WTC11 (cell line): ENCODE data around the gene EP300. TPM values are rescaled to one million over a fixed set of nuclear protein-coding genes. Genes with fewer than 3 reads are reported as not detected.
"Not testable (repeated sequence)": the region's sequence is repeated elsewhere in the genome, so short reads cannot be mapped to it uniquely, and the experiment has no call there.

Source experiments
- ATAC-seq: fragments of 200-7000 bp; cut with Tn5 transposase; 2 replicates; pipeline ENCODE4 v1.10.0; 2021; ENCODE audit warnings: mild to moderate bottlenecking, moderate library complexity
- CTCF ChIA-PET: fragments of 300-600 bp; sonication (Branson Sonifier 250); formaldehyde crosslinking; loops from one replicate; lab custom pipeline; 2021; ENCODE audit warnings: antibody characterized with exemption; lab: Charles Lee
- POLR2A ChIA-PET: fragments of 350-600 bp; sonication (Branson Sonifier 250); formaldehyde crosslinking; loops from one replicate; lab custom pipeline; 2021; ENCODE audit warnings: antibody characterized with exemption; lab: Charles Lee
- DNase-seq: peaks from one replicate; pipeline ENCODE4 v3.0.0; 2021; ENCODE audit warnings: low spot score
- H3K27ac Mint-ChIP-seq: 2 replicates; pipeline ENCODE4 v1.8.0; 2021; ENCODE audit warnings: mixed read lengths
- H3K27me3 Mint-ChIP-seq: 2 replicates; pipeline ENCODE4 v1.8.0; 2021; ENCODE audit warnings: low read depth, mild to moderate bottlenecking, moderate library complexity, mixed read lengths
- H3K36me3 Mint-ChIP-seq: 2 replicates; pipeline ENCODE4 v1.8.0; 2021; ENCODE audit warnings: mixed read lengths
- H3K4me1 Mint-ChIP-seq: 2 replicates; pipeline ENCODE4 v1.8.0; 2022; ENCODE audit warnings: mixed read lengths
- H3K4me3 Mint-ChIP-seq: 2 replicates; pipeline ENCODE4 v1.8.0; 2021; ENCODE audit warnings: mild to moderate bottlenecking, moderate library complexity, mixed read lengths
- H3K9me3 Mint-ChIP-seq: 2 replicates; pipeline ENCODE4 v1.8.0; 2021; ENCODE audit warnings: mixed read lengths
- CREB1 ChIP-seq: sonication (generic); formaldehyde crosslinking; IDR thresholded peaks from 2 replicates; pipeline ENCODE4 v1.8.0; 2023; ENCODE audit warnings: mild to moderate bottlenecking, missing genetic modification reagents
- ELF4 ChIP-seq: sonication (generic); formaldehyde crosslinking; IDR thresholded peaks from 2 replicates; pipeline ENCODE4 v1.8.1; 2022; ENCODE audit warnings: low read depth, mild to moderate bottlenecking, moderate library complexity, missing genetic modification reagents
- FOXK1 ChIP-seq: sonication (generic); formaldehyde crosslinking; IDR thresholded peaks from 2 replicates; pipeline ENCODE4 v1.8.0; 2022; ENCODE audit warnings: mild to moderate bottlenecking, moderate library complexity, missing genetic modification reagents
- GRHL2 ChIP-seq: fragments of 250-450 bp; sonication (Bioruptor Pico); IDR thresholded peaks from 2 replicates; pipeline ENCODE4 v1.8.0; 2022; ENCODE audit warnings: mild to moderate bottlenecking, moderate library complexity; ENCODE audit not compliant: insufficient replicate concordance, severe bottlenecking
- JUN ChIP-seq: sonication (generic); formaldehyde crosslinking; IDR thresholded peaks from 2 replicates; pipeline ENCODE4 v1.8.0; 2023; ENCODE audit warnings: mild to moderate bottlenecking, missing genetic modification reagents
- MXD4 ChIP-seq: fragments of 250-450 bp; sonication (Bioruptor Pico); IDR thresholded peaks from 2 replicates; pipeline ENCODE4 v1.8.0; 2021; ENCODE audit warnings: mild to moderate bottlenecking, moderate library complexity, borderline replicate concordance
- NFATC4 ChIP-seq: fragments of 250-450 bp; sonication (Bioruptor Pico); IDR thresholded peaks from 2 replicates; pipeline ENCODE4 v1.9.0; 2021; ENCODE audit warnings: mild to moderate bottlenecking
- TEAD1 ChIP-seq: sonication (generic); formaldehyde crosslinking; IDR thresholded peaks from 2 replicates; pipeline ENCODE4 v1.8.0; 2022; ENCODE audit warnings: mild to moderate bottlenecking, missing genetic modification reagents
- TP53 ChIP-seq: sonication (generic); formaldehyde crosslinking; IDR thresholded peaks from 2 replicates; pipeline ENCODE4 v1.8.1; 2023; ENCODE audit warnings: mild to moderate bottlenecking, missing genetic modification reagents
- ZNF263 ChIP-seq: sonication (generic); formaldehyde crosslinking; IDR thresholded peaks from 2 replicates; pipeline ENCODE4 v1.8.1; 2022; ENCODE audit warnings: low read depth, mild to moderate bottlenecking, moderate library complexity, missing genetic modification reagents
- total RNA-seq: library from RNA; stranded (reverse); gene quantifications from 3 replicates; pipeline ENCODE4 v1.2.3, GENCODE V29; 2021
- TF ChIP-seq, protein P1 (sequence below): fragments of 250-450 bp; sonication (Bioruptor Pico); IDR thresholded peaks from 2 replicates; pipeline ENCODE4 v1.9.0; 2021; ENCODE audit warnings: moderate library complexity, mild to moderate bottlenecking, inconsistent platforms, borderline replicate concordance
- TF ChIP-seq, protein P2 (sequence below): sonication (generic); formaldehyde crosslinking; IDR thresholded peaks from 2 replicates; pipeline ENCODE4 v1.8.1; 2022; ENCODE audit warnings: mild to moderate bottlenecking, missing genetic modification reagents, moderate library complexity, borderline replicate concordance
- TF ChIP-seq, protein P3 (sequence below): fragments of 250-450 bp; sonication (Bioruptor Pico); IDR thresholded peaks from 2 replicates; pipeline ENCODE4 v1.9.0; 2021; ENCODE audit warnings: mild to moderate bottlenecking

The EP300 gene
- total RNA-seq, 1 experiment from 2014 or later, result 97.1 TPM

DNA sequence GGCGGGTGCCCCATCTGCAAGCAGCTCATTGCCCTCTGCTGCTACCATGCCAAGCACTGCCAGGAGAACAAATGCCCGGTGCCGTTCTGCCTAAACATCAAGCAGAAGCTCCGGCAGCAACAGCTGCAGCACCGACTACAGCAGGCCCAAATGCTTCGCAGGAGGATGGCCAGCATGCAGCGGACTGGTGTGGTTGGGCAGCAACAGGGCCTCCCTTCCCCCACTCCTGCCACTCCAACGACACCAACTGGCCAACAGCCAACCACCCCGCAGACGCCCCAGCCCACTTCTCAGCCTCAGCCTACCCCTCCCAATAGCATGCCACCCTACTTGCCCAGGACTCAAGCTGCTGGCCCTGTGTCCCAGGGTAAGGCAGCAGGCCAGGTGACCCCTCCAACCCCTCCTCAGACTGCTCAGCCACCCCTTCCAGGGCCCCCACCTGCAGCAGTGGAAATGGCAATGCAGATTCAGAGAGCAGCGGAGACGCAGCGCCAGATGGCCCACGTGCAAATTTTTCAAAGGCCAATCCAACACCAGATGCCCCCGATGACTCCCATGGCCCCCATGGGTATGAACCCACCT lies 84.7 kb downstream of the EP300 start:
- DNase-seq (no peak), ATAC-seq (no peak)
- no peak overlapping the region for H3K4me3 Mint-ChIP-seq
- CTCF ChIA-PET, result no interaction called here
- no peaks in the 10 kb centered on the region for H3K27me3 Mint-ChIP-seq
- peaks cover 10% of the 10 kb centered on the region for H3K4me1 Mint-ChIP-seq
- H3K27ac Mint-ChIP-seq, result no peak overlapping the region
- peaks cover 73% of the 10 kb centered on the region for H3K36me3 Mint-ChIP-seq
- POLR2A ChIA-PET, result no interaction called here
- H3K9me3 Mint-ChIP-seq, result no peaks in the 10 kb centered on the region
- TF ChIP-seq JUN (CRISPR knock-in tag) (0 out of 2 replicates have a peak, but pooled peaks have one; percentile 43), ELF4 (CRISPR knock-in tag) (no peak), GRHL2 (CRISPR knock-in tag) (no peak)

DNA sequence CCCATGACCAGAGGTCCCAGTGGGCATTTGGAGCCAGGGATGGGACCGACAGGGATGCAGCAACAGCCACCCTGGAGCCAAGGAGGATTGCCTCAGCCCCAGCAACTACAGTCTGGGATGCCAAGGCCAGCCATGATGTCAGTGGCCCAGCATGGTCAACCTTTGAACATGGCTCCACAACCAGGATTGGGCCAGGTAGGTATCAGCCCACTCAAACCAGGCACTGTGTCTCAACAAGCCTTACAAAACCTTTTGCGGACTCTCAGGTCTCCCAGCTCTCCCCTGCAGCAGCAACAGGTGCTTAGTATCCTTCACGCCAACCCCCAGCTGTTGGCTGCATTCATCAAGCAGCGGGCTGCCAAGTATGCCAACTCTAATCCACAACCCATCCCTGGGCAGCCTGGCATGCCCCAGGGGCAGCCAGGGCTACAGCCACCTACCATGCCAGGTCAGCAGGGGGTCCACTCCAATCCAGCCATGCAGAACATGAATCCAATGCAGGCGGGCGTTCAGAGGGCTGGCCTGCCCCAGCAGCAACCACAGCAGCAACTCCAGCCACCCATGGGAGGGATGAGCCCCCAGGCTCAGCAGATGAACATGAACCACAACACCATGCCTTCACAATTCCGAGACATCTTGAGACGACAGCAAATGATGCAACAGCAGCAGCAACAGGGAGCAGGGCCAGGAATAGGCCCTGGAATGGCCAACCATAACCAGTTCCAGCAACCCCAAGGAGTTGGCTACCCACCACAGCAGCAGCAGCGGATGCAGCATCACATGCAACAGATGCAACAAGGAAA lies 85.4 kb downstream of the EP300 start:
- H3K4me1 Mint-ChIP-seq, result peaks cover 15% of the 10 kb centered on the region
- peaks cover 66% of the 10 kb centered on the region for H3K36me3 Mint-ChIP-seq
- no peak for ATAC-seq
- CTCF ChIA-PET, result no interaction called here
- H3K4me3 Mint-ChIP-seq, result no peak overlapping the region
- TF ChIP-seq, protein P1, sequence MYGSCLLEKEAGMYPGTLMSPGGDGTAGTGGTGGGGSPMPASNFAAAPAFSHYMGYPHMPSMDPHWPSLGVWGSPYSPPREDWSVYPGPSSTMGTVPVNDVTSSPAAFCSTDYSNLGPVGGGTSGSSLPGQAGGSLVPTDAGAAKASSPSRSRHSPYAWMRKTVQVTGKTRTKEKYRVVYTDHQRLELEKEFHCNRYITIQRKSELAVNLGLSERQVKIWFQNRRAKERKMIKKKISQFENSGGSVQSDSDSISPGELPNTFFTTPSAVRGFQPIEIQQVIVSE (CRISPR knock-in tag), result no peak
- TF ChIP-seq, protein P2, sequence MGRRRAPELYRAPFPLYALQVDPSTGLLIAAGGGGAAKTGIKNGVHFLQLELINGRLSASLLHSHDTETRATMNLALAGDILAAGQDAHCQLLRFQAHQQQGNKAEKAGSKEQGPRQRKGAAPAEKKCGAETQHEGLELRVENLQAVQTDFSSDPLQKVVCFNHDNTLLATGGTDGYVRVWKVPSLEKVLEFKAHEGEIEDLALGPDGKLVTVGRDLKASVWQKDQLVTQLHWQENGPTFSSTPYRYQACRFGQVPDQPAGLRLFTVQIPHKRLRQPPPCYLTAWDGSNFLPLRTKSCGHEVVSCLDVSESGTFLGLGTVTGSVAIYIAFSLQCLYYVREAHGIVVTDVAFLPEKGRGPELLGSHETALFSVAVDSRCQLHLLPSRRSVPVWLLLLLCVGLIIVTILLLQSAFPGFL (CRISPR knock-in tag), result no peak
- TF ChIP-seq CREB1 (CRISPR knock-in tag), result no peak
- no peak for TF ChIP-seq TP53 (CRISPR knock-in tag)
- TF ChIP-seq, all 79 proteins: peak for 0
- H3K9me3 Mint-ChIP-seq, result 0 out of 2 replicates have a peak, but pooled peaks cover under 1% of the 10 kb centered on the region
- 0 out of 2 replicates have a peak overlapping the region, but pooled peaks have one; percentile 15 for H3K27ac Mint-ChIP-seq
- H3K27me3 Mint-ChIP-seq, result no peaks in the 10 kb centered on the region
- POLR2A ChIA-PET, result no interaction called here
- no peak for DNase-seq

DNA sequence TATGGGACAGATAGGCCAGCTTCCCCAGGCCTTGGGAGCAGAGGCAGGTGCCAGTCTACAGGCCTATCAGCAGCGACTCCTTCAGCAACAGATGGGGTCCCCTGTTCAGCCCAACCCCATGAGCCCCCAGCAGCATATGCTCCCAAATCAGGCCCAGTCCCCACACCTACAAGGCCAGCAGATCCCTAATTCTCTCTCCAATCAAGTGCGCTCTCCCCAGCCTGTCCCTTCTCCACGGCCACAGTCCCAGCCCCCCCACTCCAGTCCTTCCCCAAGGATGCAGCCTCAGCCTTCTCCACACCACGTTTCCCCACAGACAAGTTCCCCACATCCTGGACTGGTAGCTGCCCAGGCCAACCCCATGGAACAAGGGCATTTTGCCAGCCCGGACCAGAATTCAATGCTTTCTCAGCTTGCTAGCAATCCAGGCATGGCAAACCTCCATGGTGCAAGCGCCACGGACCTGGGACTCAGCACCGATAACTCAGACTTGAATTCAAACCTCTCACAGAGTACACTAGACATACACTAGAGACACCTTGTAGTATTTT lies 86.1 kb downstream of the EP300 start:
- TF ChIP-seq NFATC4 (CRISPR knock-in tag), result no peak
- TF ChIP-seq FOXK1, result no peak
- TF ChIP-seq, protein P3, sequence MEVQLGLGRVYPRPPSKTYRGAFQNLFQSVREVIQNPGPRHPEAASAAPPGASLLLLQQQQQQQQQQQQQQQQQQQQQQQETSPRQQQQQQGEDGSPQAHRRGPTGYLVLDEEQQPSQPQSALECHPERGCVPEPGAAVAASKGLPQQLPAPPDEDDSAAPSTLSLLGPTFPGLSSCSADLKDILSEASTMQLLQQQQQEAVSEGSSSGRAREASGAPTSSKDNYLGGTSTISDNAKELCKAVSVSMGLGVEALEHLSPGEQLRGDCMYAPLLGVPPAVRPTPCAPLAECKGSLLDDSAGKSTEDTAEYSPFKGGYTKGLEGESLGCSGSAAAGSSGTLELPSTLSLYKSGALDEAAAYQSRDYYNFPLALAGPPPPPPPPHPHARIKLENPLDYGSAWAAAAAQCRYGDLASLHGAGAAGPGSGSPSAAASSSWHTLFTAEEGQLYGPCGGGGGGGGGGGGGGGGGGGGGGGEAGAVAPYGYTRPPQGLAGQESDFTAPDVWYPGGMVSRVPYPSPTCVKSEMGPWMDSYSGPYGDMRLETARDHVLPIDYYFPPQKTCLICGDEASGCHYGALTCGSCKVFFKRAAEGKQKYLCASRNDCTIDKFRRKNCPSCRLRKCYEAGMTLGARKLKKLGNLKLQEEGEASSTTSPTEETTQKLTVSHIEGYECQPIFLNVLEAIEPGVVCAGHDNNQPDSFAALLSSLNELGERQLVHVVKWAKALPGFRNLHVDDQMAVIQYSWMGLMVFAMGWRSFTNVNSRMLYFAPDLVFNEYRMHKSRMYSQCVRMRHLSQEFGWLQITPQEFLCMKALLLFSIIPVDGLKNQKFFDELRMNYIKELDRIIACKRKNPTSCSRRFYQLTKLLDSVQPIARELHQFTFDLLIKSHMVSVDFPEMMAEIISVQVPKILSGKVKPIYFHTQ (CRISPR knock-in tag), result no peak
- TF ChIP-seq TP53 (CRISPR knock-in tag), result no peak
- no peak for TF ChIP-seq TEAD1 (CRISPR knock-in tag)
- no peak for TF ChIP-seq ZNF263 (CRISPR knock-in tag)
- no peak for TF ChIP-seq MXD4 (CRISPR knock-in tag)
- POLR2A ChIA-PET, result no interaction called here

DNA sequence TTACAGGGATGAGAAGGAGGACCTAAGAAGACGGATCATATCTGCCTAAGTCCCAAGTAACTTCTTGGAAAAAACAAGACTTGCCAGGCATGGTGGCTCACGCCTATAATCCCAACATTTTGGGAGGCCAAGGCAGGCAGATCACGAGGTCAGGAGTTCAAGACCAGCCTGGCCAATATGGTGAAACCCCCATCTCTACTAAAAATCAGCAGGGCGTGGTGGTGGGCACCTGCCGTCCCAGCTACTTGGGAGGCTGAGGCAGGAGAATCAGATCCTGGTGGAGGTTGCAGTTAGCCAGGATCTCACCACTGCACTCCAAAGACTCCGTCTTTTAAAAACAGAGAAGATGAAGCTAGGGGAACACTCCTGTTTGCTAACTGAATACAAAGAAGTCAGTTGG lies 88.0 kb downstream of the EP300 start:
- peaks cover 42% of the 10 kb centered on the region for H3K36me3 Mint-ChIP-seq
- CTCF ChIA-PET, result interaction anchor here (1.7 to 6.8 kb wide), 2 partner anchors 17 to 58 kb away, joined by 4 to 60 read pairs; no protein-coding TSS in a partner anchor
- ATAC-seq, result not testable (repeated sequence)

More for the DNA sequence above, 86.1 kb downstream of the EP300 start:
- Mint-ChIP-seq H3K4me3 (no peak overlapping the region), H3K4me1 (peaks cover 22% of the 10 kb centered on the region), H3K27ac (peak overlapping the region; percentile 29), H3K27me3 (no peaks in the 10 kb centered on the region), H3K9me3 (0 out of 2 replicates have a peak, but pooled peaks cover 3% of the 10 kb centered on the region), H3K36me3 (peaks cover 59% of the 10 kb centered on the region)
- ATAC-seq, result no peak
- CTCF ChIA-PET, result no interaction called here
- DNase-seq, result no peak

More for the DNA sequence above, 88.0 kb downstream of the EP300 start:
- not testable (repeated sequence) for H3K9me3 Mint-ChIP-seq, H3K27me3 Mint-ChIP-seq, H3K4me3 Mint-ChIP-seq, DNase-seq
- POLR2A ChIA-PET, result interaction anchor here (0.5 to 2.2 kb wide), 2 partner anchors 57 to 75 kb away, joined by 3 to 7 read pairs; no protein-coding TSS in a partner anchor
- Mint-ChIP-seq H3K27ac (peak overlapping the region; percentile 47), H3K4me1 (peaks cover 32% of the 10 kb centered on the region)
